Mesothelial cell of epicardium (in vitro differentiated cells): ENCODE results near the gene ZPR1. TPM values are rescaled to one million over a fixed set of nuclear protein-coding genes. Genes with fewer than 3 reads are reported as not detected.

Experiments
- DNase-seq, 2 experiments: peaks; one replicate each; pipeline ENCODE4 v3.0.0; 2021; ENCODE audit warnings: low spot score in 2 of 2; ENCODE audit not compliant: unreplicated experiment in 2 of 2
- H3K27ac Mint-ChIP-seq: 2 replicates; pipeline ENCODE4 v1.8.0; 2021; ENCODE audit warnings: mixed read lengths
- H3K27me3 Mint-ChIP-seq: 2 replicates; pipeline ENCODE4 v1.8.0; 2021; ENCODE audit warnings: low read depth, mixed read lengths
- H3K36me3 Mint-ChIP-seq: 2 replicates; pipeline ENCODE4 v1.8.0; 2021; ENCODE audit warnings: mixed read lengths
- H3K4me1 Mint-ChIP-seq: 2 replicates; pipeline ENCODE4 v1.8.0; 2021; ENCODE audit warnings: mixed read lengths
- H3K4me3 Mint-ChIP-seq: 2 replicates; pipeline ENCODE4 v1.8.0; 2021; ENCODE audit warnings: mild to moderate bottlenecking, moderate library complexity, mixed read lengths
- H3K9me3 Mint-ChIP-seq: 2 replicates; pipeline ENCODE4 v1.8.0; 2021; ENCODE audit warnings: mixed read lengths
- CTCF ChIP-seq: fragments of 200-600 bp; sonication (generic); IDR thresholded peaks from one replicate; pipeline ENCODE4 v1.5.0; 2021; ENCODE audit warnings: antibody characterized with exemption; ENCODE audit not compliant: unreplicated experiment
- total RNA-seq: library from RNA; stranded (reverse); gene quantifications from 3 replicates; pipeline ENCODE4 v1.2.1, GENCODE V29; 2021

Gene ZPR1
- total RNA-seq, 1 donor from 2014 or later, result 40.9 TPM

- DNase-seq, result no peak
- TF ChIP-seq CTCF, result no peak
- H3K9me3 Mint-ChIP-seq, result no peaks in the 10 kb centered on the region
- peak overlapping the region; percentile 97 for H3K27ac Mint-ChIP-seq
- H3K36me3 Mint-ChIP-seq, result peaks cover 19% of the 10 kb centered on the region
- peaks cover 6% of the 10 kb centered on the region for H3K27me3 Mint-ChIP-seq
- peaks cover 18% of the 10 kb centered on the region for H3K4me1 Mint-ChIP-seq
- H3K4me3 Mint-ChIP-seq, result peak overlapping the region; percentile 99
Measured at GRCh38 chr11:116788534-116788933, 711 bp upstream of the ZPR1 start.

- Mint-ChIP-seq H3K4me3 (peak overlapping the region; percentile 99), H3K27ac (peak overlapping the region; percentile 55), H3K9me3 (no peaks in the 10 kb centered on the region), H3K4me1 (peaks cover 18% of the 10 kb centered on the region), H3K36me3 (peaks cover 30% of the 10 kb centered on the region), H3K27me3 (peaks cover 6% of the 10 kb centered on the region)
- no peak for DNase-seq
- no peak for TF ChIP-seq CTCF
Measured at GRCh38 chr11:116787436-116787785, 412 bp downstream of the ZPR1 start.

- TF ChIP-seq CTCF, result no peak
- Mint-ChIP-seq H3K4me1 (peaks cover 18% of the 10 kb centered on the region), H3K36me3 (peaks cover 34% of the 10 kb centered on the region), H3K9me3 (no peaks in the 10 kb centered on the region), H3K27ac (peak overlapping the region; percentile 55), H3K4me3 (peak overlapping the region; percentile 99), H3K27me3 (peaks cover 6% of the 10 kb centered on the region)
- no peak for DNase-seq
Measured at GRCh38 chr11:116786966-116787365, 857 bp downstream of the ZPR1 start.

- DNase-seq, result no peak
- peak overlapping the region; percentile 99 for H3K4me3 Mint-ChIP-seq
- peaks cover 18% of the 10 kb centered on the region for H3K4me1 Mint-ChIP-seq
- peaks cover 6% of the 10 kb centered on the region for H3K27me3 Mint-ChIP-seq
- no peak for TF ChIP-seq CTCF
- H3K9me3 Mint-ChIP-seq, result no peaks in the 10 kb centered on the region
- peaks cover 37% of the 10 kb centered on the region for H3K36me3 Mint-ChIP-seq
- no peak overlapping the region for H3K27ac Mint-ChIP-seq
Measured at GRCh38 chr11:116786326-116786725, 1.5 kb downstream of the ZPR1 start.

- H3K27ac Mint-ChIP-seq, result no peak overlapping the region
- H3K27me3 Mint-ChIP-seq, result no peaks in the 10 kb centered on the region
- peaks cover 58% of the 10 kb centered on the region for H3K36me3 Mint-ChIP-seq
- no peaks in the 10 kb centered on the region for H3K9me3 Mint-ChIP-seq
- H3K4me3 Mint-ChIP-seq, result no peak overlapping the region
- no peak for TF ChIP-seq CTCF
- H3K4me1 Mint-ChIP-seq, result peaks cover 8% of the 10 kb centered on the region
- DNase-seq, result no peak
Measured at GRCh38 chr11:116782728-116783127, 5.1 kb downstream of the ZPR1 start.

- H3K36me3 Mint-ChIP-seq, result peaks cover 47% of the 10 kb centered on the region
- TF ChIP-seq CTCF, result no peak
- peaks cover 5% of the 10 kb centered on the region for H3K4me1 Mint-ChIP-seq
- H3K4me3 Mint-ChIP-seq, result no peak overlapping the region
- no peaks in the 10 kb centered on the region for H3K27me3 Mint-ChIP-seq
- H3K27ac Mint-ChIP-seq, result no peak overlapping the region
- DNase-seq, result no peak
- H3K9me3 Mint-ChIP-seq, result no peaks in the 10 kb centered on the region
Measured at GRCh38 chr11:116778556-116778955, 9.3 kb downstream of the ZPR1 start.
